Mammary epithelial cell (primary cell): Measurements from ENCODE around the gene EXOC3.

Experiments used
- EZH2 ChIP-seq: IDR thresholded peaks from 2 replicates; pipeline ENCODE4 v1.6.1; 2012; ENCODE audit warnings: low read length, inconsistent platforms, borderline replicate concordance
- TF ChIP-seq, protein P1 (sequence below), 2 donors: IDR thresholded peaks in 1 of 2; conservative IDR thresholded peaks in 1 of 2; 2 replicates each; pipeline ENCODE4 v1.5.1; 2011 to 2012; ENCODE audit warnings: inconsistent platforms in 2 of 2, low read length in 2 of 2, mild to moderate bottlenecking in 2 of 2, control low read depth in 1 of 2, low read depth in 1 of 2; ENCODE audit not compliant: insufficient read depth in 1 of 2; ENCODE audit errors: extremely low read depth in 1 of 2

- TF ChIP-seq, protein P1, sequence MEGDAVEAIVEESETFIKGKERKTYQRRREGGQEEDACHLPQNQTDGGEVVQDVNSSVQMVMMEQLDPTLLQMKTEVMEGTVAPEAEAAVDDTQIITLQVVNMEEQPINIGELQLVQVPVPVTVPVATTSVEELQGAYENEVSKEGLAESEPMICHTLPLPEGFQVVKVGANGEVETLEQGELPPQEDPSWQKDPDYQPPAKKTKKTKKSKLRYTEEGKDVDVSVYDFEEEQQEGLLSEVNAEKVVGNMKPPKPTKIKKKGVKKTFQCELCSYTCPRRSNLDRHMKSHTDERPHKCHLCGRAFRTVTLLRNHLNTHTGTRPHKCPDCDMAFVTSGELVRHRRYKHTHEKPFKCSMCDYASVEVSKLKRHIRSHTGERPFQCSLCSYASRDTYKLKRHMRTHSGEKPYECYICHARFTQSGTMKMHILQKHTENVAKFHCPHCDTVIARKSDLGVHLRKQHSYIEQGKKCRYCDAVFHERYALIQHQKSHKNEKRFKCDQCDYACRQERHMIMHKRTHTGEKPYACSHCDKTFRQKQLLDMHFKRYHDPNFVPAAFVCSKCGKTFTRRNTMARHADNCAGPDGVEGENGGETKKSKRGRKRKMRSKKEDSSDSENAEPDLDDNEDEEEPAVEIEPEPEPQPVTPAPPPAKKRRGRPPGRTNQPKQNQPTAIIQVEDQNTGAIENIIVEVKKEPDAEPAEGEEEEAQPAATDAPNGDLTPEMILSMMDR (conservative IDR thresholded peaks at IDR 0.05 in 1 of 2, IDR thresholded peaks at IDR 0.05 in 1 of 2; ENCODE audit: extremely low read depth in 1 of 2, insufficient read depth in 1 of 2, low read depth in 1 of 2, low read length in 2 of 2), result no peak
- no peak for TF ChIP-seq EZH2
Observed at GRCh38 chr5:491119-491855, 48.3 kb downstream of the EXOC3 start.
